ENCODE data around the gene SYNM. TPM values are rescaled to one million over a fixed set of nuclear protein-coding genes. Genes with fewer than 3 reads are reported as not detected.
A peak's percentile ranks its signal among the peaks of the same experiment; 100 is the strongest.

Gene SYNM, protein sequence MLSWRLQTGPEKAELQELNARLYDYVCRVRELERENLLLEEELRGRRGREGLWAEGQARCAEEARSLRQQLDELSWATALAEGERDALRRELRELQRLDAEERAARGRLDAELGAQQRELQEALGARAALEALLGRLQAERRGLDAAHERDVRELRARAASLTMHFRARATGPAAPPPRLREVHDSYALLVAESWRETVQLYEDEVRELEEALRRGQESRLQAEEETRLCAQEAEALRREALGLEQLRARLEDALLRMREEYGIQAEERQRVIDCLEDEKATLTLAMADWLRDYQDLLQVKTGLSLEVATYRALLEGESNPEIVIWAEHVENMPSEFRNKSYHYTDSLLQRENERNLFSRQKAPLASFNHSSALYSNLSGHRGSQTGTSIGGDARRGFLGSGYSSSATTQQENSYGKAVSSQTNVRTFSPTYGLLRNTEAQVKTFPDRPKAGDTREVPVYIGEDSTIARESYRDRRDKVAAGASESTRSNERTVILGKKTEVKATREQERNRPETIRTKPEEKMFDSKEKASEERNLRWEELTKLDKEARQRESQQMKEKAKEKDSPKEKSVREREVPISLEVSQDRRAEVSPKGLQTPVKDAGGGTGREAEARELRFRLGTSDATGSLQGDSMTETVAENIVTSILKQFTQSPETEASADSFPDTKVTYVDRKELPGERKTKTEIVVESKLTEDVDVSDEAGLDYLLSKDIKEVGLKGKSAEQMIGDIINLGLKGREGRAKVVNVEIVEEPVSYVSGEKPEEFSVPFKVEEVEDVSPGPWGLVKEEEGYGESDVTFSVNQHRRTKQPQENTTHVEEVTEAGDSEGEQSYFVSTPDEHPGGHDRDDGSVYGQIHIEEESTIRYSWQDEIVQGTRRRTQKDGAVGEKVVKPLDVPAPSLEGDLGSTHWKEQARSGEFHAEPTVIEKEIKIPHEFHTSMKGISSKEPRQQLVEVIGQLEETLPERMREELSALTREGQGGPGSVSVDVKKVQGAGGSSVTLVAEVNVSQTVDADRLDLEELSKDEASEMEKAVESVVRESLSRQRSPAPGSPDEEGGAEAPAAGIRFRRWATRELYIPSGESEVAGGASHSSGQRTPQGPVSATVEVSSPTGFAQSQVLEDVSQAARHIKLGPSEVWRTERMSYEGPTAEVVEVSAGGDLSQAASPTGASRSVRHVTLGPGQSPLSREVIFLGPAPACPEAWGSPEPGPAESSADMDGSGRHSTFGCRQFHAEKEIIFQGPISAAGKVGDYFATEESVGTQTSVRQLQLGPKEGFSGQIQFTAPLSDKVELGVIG (N-terminal part only)
- 18.3 TPM for polyA plus RNA-seq (2012; ENCODE audit: insufficient read length, low read depth)

DNA sequence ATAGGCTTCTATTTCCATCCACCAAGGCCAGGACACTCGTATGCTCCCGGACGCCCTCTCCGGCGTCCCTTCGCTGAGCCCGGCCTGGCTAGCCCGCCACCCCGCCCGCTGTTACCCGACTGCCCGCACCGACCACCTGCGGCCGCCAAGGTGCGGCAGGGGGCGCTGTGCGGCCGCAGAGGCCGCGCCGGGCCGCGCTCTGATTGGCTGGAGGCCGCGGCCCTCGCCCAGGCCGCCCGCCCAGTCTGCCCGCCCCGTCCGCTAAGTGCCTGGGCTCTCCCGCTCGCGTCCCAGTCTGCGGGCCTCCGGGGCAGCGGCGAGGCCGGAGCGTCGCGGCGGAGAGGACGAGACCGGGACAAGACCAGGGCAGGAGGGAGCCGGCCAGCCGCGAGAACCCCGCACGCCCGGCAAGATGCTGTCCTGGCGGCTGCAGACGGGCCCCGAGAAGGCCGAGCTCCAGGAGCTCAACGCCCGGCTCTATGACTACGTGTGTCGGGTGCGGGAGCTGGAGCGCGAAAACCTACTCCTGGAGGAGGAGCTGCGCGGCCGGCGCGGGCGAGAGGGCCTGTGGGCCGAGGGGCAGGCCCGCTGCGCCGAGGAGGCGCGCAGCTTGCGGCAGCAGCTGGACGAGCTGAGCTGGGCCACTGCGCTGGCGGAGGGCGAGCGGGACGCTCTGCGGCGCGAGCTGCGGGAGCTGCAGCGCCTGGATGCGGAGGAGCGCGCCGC, at the start of gene SYNM:
SYNM (plus strand) TSS at position 293 of the 726 bp plus-strand sequence; CDS start at position 413, 120 bp downstream.
- TF ChIP-seq, protein P1, sequence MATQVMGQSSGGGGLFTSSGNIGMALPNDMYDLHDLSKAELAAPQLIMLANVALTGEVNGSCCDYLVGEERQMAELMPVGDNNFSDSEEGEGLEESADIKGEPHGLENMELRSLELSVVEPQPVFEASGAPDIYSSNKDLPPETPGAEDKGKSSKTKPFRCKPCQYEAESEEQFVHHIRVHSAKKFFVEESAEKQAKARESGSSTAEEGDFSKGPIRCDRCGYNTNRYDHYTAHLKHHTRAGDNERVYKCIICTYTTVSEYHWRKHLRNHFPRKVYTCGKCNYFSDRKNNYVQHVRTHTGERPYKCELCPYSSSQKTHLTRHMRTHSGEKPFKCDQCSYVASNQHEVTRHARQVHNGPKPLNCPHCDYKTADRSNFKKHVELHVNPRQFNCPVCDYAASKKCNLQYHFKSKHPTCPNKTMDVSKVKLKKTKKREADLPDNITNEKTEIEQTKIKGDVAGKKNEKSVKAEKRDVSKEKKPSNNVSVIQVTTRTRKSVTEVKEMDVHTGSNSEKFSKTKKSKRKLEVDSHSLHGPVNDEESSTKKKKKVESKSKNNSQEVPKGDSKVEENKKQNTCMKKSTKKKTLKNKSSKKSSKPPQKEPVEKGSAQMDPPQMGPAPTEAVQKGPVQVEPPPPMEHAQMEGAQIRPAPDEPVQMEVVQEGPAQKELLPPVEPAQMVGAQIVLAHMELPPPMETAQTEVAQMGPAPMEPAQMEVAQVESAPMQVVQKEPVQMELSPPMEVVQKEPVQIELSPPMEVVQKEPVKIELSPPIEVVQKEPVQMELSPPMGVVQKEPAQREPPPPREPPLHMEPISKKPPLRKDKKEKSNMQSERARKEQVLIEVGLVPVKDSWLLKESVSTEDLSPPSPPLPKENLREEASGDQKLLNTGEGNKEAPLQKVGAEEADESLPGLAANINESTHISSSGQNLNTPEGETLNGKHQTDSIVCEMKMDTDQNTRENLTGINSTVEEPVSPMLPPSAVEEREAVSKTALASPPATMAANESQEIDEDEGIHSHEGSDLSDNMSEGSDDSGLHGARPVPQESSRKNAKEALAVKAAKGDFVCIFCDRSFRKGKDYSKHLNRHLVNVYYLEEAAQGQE (IDR thresholded peaks at IDR 0.05; ENCODE audit: insufficient read depth in 1 of 2, low read depth in 2 of 2, low read length in 2 of 2) = no peak
- no peak for TF ChIP-seq FOXP2 (optimal IDR thresholded peaks at IDR 0.05; ENCODE audit: borderline replicate concordance, extremely low read depth, extremely low read length, insufficient read depth)
- 0 out of 2 replicates have a peak, but pooled peaks have one; percentile 32 for TF ChIP-seq SIN3A (IDR thresholded peaks at IDR 0.05; ENCODE audit: borderline replicate concordance, insufficient read depth, low read length)
- TF ChIP-seq TAF1 (IDR thresholded peaks at IDR 0.05; ENCODE audit: borderline replicate concordance, insufficient read depth, low read length) = peak; percentile 64; the same call in 1 of the 2 replicates
- TF ChIP-seq POLR2AphosphoS5 (IDR thresholded peaks at IDR 0.05; ENCODE audit: low read depth, low read length) = peak; percentile 92

DNA sequence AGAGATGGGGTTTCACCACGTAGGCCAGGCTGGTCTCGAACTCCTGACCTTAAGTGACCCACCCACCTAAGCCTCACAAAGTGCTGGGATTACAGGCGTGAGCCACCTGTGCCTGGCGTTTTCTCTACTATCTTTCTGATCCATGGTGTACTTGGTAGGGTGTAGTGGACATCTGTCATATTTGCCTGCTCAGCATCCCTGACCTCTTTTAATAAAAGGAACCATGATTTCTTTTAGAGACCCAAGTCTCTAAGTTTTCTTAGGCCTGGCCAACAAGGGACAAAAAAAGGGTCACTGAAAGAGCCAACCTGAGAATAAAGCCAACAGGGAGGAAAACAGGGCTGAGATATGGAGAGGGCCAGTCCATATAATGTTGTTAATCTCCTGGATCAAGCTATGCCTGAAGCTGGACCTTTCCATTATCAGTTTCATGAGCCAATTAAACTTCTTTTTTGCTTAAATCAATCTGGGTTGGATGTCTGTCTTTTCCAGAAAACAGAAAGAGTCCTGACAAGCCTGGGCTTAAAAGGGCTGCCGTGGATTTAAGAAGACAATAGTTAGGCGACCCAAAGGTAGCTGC, 49.2 kb upstream of the SYNM start:
- TF ChIP-seq POLR2AphosphoS5 (IDR thresholded peaks at IDR 0.05; ENCODE audit: low read depth, low read length) (no peak), TAF1 (IDR thresholded peaks at IDR 0.05; ENCODE audit: borderline replicate concordance, insufficient read depth, low read length) (no peak), SIN3A (IDR thresholded peaks at IDR 0.05; ENCODE audit: borderline replicate concordance, insufficient read depth, low read length) (no peak), FOXP2 (optimal IDR thresholded peaks at IDR 0.05; ENCODE audit: borderline replicate concordance, extremely low read depth, extremely low read length, insufficient read depth) (no peak)
- TF ChIP-seq, protein P1 (IDR thresholded peaks at IDR 0.05; ENCODE audit: insufficient read depth in 1 of 2, low read depth in 2 of 2, low read length in 2 of 2) = no peak

DNA sequence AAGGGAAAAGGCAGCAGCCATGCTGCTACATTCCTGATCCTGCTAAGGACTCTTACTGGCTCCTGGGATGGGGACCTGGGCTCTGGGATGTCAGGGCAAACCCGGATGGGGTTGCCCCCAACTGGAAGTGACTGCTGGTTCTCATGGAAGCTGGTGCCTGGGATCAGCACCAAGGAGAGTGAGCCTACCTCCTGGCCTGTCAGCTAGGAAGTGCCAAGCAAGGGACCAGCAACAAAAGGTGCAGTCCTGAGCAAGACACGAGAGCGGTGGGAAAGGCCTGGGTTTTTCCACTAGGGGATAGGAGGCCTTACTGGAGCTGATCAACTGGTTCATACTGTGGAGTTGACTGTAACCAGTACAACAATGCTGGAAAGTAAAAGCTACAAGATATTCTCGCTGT, 47.9 kb upstream of the SYNM start:
- TF ChIP-seq, protein P1 (IDR thresholded peaks at IDR 0.05; ENCODE audit: insufficient read depth in 1 of 2, low read depth in 2 of 2, low read length in 2 of 2) = peak; percentile 85 to 91
- no peak for TF ChIP-seq FOXP2 (optimal IDR thresholded peaks at IDR 0.05; ENCODE audit: borderline replicate concordance, extremely low read depth, extremely low read length, insufficient read depth)

Measured in PFSK-1 (cell line).